Hepatocyte (in vitro differentiated cells): ENCODE measurements around the gene GP1BB. TPM values are rescaled to one million over a fixed set of nuclear protein-coding genes. Genes with fewer than 3 reads are reported as not detected.

ENCODE experiments used
- DNase-seq: peaks from one replicate; pipeline ENCODE4 v3.0.0-alpha.2; 2016; ENCODE audit warnings: low spot score
- H2AFZ ChIP-seq: fragments of 200-600 bp; sonication (generic); 2 replicates; pipeline ENCODE4 v1.6.0; 2016; ENCODE audit warnings: antibody characterized with exemption, mild to moderate bottlenecking
- H3K27ac ChIP-seq: fragments of 200-600 bp; sonication (generic); 2 replicates; pipeline ENCODE4 v1.5.1; 2016; ENCODE audit warnings: mild to moderate bottlenecking
- H3K27me3 ChIP-seq: fragments of 200-600 bp; sonication (generic); 2 replicates; pipeline ENCODE4 v1.6.1; 2016
- H3K36me3 ChIP-seq: fragments of 200-600 bp; sonication (generic); replicated peaks from 2 replicates; pipeline ENCODE4 v1.5.1; 2016; ENCODE audit warnings: low read depth; ENCODE audit not compliant: insufficient read depth
- H3K4me1 ChIP-seq: fragments of 200-600 bp; sonication (generic); 2 replicates; pipeline ENCODE4 v1.5.1; 2016; ENCODE audit warnings: mild to moderate bottlenecking, moderate library complexity; ENCODE audit not compliant: insufficient read depth
- H3K4me2 ChIP-seq: fragments of 200-600 bp; sonication (generic); 2 replicates; pipeline ENCODE4 v1.6.0; 2016
- H3K4me3 ChIP-seq: fragments of 200-600 bp; sonication (generic); 2 replicates; pipeline ENCODE4 v1.5.1; 2016; ENCODE audit warnings: mild to moderate bottlenecking
- H3K79me2 ChIP-seq: fragments of 200-600 bp; sonication (generic); 2 replicates; pipeline ENCODE4 v1.6.0; 2017; ENCODE audit warnings: mild to moderate bottlenecking
- H3K9me2 ChIP-seq: fragments of 200-600 bp; sonication (generic); replicated peaks from 2 replicates; pipeline ENCODE4 v1.6.0; 2017; ENCODE audit warnings: mild to moderate bottlenecking; ENCODE audit not compliant: insufficient read depth
- H3K9me3 ChIP-seq: fragments of 200-600 bp; sonication (generic); 2 replicates; pipeline ENCODE4 v1.5.1; 2016; ENCODE audit warnings: low read depth, mild to moderate bottlenecking
- H4K20me1 ChIP-seq: fragments of 200-600 bp; sonication (generic); 2 replicates; pipeline ENCODE4 v1.6.0; 2016; ENCODE audit warnings: mild to moderate bottlenecking; ENCODE audit not compliant: insufficient read depth, poor library complexity, severe bottlenecking
- CTCF ChIP-seq: fragments of 200-600 bp; sonication (generic); IDR thresholded peaks from 2 replicates; pipeline ENCODE4 v1.5.1; 2016; ENCODE audit warnings: antibody characterized with exemption, mild to moderate bottlenecking; ENCODE audit not compliant: poor library complexity
- EZH2 ChIP-seq: fragments of 200-600 bp; sonication (generic); IDR thresholded peaks from 2 replicates; pipeline ENCODE4 v1.6.1; 2016; ENCODE audit warnings: antibody characterized with exemption, mild to moderate bottlenecking, borderline replicate concordance
- EZH2phosphoT487 ChIP-seq: fragments of 200-600 bp; sonication (generic); IDR thresholded peaks from one replicate; pipeline ENCODE4 v1.6.1; 2018; ENCODE audit warnings: antibody characterized with exemption, mild to moderate bottlenecking, low read depth, moderate library complexity; ENCODE audit not compliant: unreplicated experiment, severe bottlenecking
- WGBS: methylation state at CpG from one replicate; pipeline ENCODE4 v1.1.6; 2016; ENCODE audit warnings: low lambda C conversion rate; ENCODE audit errors: missing lambda C conversion rate; 5-methylcytosine and 5-hydroxymethylcytosine counted together
- polyA plus RNA-seq: library from polyadenylated mRNA; unstranded; fragments of >200 nt; fragmentation: Nextera tagmentation; extraction: Ambion mirVana; gene quantifications from 2 replicates; pipeline ENCODE4 v1.2.1, GENCODE V29; 2016
- total RNA-seq: library from RNA; depleted of rRNA; stranded (reverse); fragments of >200 nt; gene quantifications from 2 replicates; pipeline ENCODE4 v1.2.3, GENCODE V29; 2014

GP1BB gene
- total and polyA plus RNA-seq, 2 experiments from 2014 or later: 2.5 to 2.8 TPM

GRCh38 chr22:19747551-19747950, 24.2 kb downstream of the GP1BB start:
- H3K4me2 ChIP-seq: no peak overlapping the region
- no peaks in the 10 kb centered on the region for H4K20me1 ChIP-seq
- no peaks in the 10 kb centered on the region for H3K79me2 ChIP-seq
- H3K36me3 ChIP-seq: no peaks in the 10 kb centered on the region
- no peaks in the 10 kb centered on the region for H3K9me3 ChIP-seq
- DNase-seq: no peak
- H3K27ac ChIP-seq: no peak overlapping the region
- H3K4me1 ChIP-seq: peaks cover 4% of the 10 kb centered on the region
- WGBS: 86% methylated on average over 8 of the region's 12 CpGs
- H3K9me2 ChIP-seq: no peaks in the 10 kb centered on the region
- H3K27me3 ChIP-seq: peaks cover 14% of the 10 kb centered on the region
- H3K4me3 ChIP-seq: no peak overlapping the region
- no peak overlapping the region for H2AFZ ChIP-seq
- no peak for TF ChIP-seq CTCF
- TF ChIP-seq EZH2: no peak
- no peak for TF ChIP-seq EZH2phosphoT487

- Histone ChIP-seq H3K27ac (no peak overlapping the region), H2AFZ (no peak overlapping the region), H3K9me2 (no peaks in the 10 kb centered on the region), H4K20me1 (no peaks in the 10 kb centered on the region), H3K27me3 (peaks cover 20% of the 10 kb centered on the region), H3K4me3 (no peak overlapping the region), H3K4me1 (peaks cover 4% of the 10 kb centered on the region), H3K36me3 (no peaks in the 10 kb centered on the region), H3K79me2 (no peaks in the 10 kb centered on the region), H3K9me3 (no peaks in the 10 kb centered on the region), H3K4me2 (no peak overlapping the region)
- TF ChIP-seq EZH2phosphoT487 (no peak), CTCF (no peak), EZH2 (no peak)
- whole genome bisulfite sequencing: 79% methylated on average over 4 of the region's 4 CpGs
- DNase-seq: no peak
Measured at GRCh38 chr22:19748139-19748538, 24.8 kb downstream of the GP1BB start.

GRCh38 chr22:19748991-19749664, 25.8 kb downstream of the GP1BB start:
- H4K20me1 ChIP-seq: no peaks in the 10 kb centered on the region
- no peak overlapping the region for H3K4me3 ChIP-seq
- H3K27me3 ChIP-seq: peaks cover 30% of the 10 kb centered on the region
- H2AFZ ChIP-seq: no peak overlapping the region
- H3K4me1 ChIP-seq: peaks cover 4% of the 10 kb centered on the region
- TF ChIP-seq EZH2phosphoT487: no peak
- no peak for TF ChIP-seq CTCF
- no peak for TF ChIP-seq EZH2
- no peaks in the 10 kb centered on the region for H3K9me2 ChIP-seq
- H3K27ac ChIP-seq: no peak overlapping the region
- DNase-seq: no peak
- WGBS: 76% methylated on average over 15 of the region's 15 CpGs
- no peak overlapping the region for H3K4me2 ChIP-seq
- H3K79me2 ChIP-seq: no peaks in the 10 kb centered on the region
- H3K9me3 ChIP-seq: no peaks in the 10 kb centered on the region
- no peaks in the 10 kb centered on the region for H3K36me3 ChIP-seq
